HEK293T (cell line): Measurements from ENCODE around the gene CLK3.

Experiments used
- CTCF ChIA-PET: fragments of 350-600 bp; formaldehyde crosslinking; extraction: SDS; loops from one replicate; lab custom pipeline; 2021; ENCODE audit warnings: antibody characterized with exemption, inconsistent platforms; lab: Yijun Ruan, JAX
- POLR2A ChIA-PET: fragments of 350-600 bp; formaldehyde crosslinking; extraction: SDS; loops from one replicate; lab custom pipeline; 2020; ENCODE audit warnings: antibody characterized with exemption, inconsistent platforms; lab: Yijun Ruan, JAX
- DNase-seq: peaks from one replicate; pipeline ENCODE4 v3.0.0; 2012; ENCODE audit warnings: mixed read lengths; ENCODE audit errors: extremely low spot score
- ARNT ChIP-seq: fragments of 450-650 bp; IDR thresholded peaks from 2 replicates; pipeline ENCODE4 v1.6.1; 2017; ENCODE audit warnings: mild to moderate bottlenecking
- BHLHE40 ChIP-seq: fragments of 450-650 bp; IDR thresholded peaks from 2 replicates; pipeline ENCODE4 v1.6.1; 2016; ENCODE audit warnings: mild to moderate bottlenecking, moderate library complexity, borderline replicate concordance
- CTBP1 ChIP-seq: fragments of 450-650 bp; IDR thresholded peaks from 2 replicates; pipeline ENCODE4 v1.6.1; 2016; ENCODE audit warnings: borderline replicate concordance
- ELF4 ChIP-seq: fragments of 450-650 bp; IDR thresholded peaks from 2 replicates; pipeline ENCODE4 v1.6.1; 2017; ENCODE audit warnings: antibody characterized with exemption
- FOXA1 ChIP-seq: fragments of 450-650 bp; IDR thresholded peaks from 2 replicates; pipeline ENCODE4 v1.6.1; 2016; ENCODE audit warnings: mild to moderate bottlenecking
- FOXK2 ChIP-seq: fragments of 450-650 bp; IDR thresholded peaks from 2 replicates; pipeline ENCODE4 v1.6.1; 2016; ENCODE audit warnings: mild to moderate bottlenecking
- FOXM1 ChIP-seq: fragments of 450-650 bp; IDR thresholded peaks from 2 replicates; pipeline ENCODE4 v1.6.1; 2017; ENCODE audit warnings: mild to moderate bottlenecking, borderline replicate concordance
- HDGF ChIP-seq: fragments of 450-650 bp; IDR thresholded peaks from 2 replicates; pipeline ENCODE4 v1.6.1; 2017; ENCODE audit warnings: antibody characterized with exemption, borderline replicate concordance
- L3MBTL2 ChIP-seq: fragments of 450-650 bp; conservative IDR thresholded peaks from 2 replicates; pipeline ENCODE4 v1.6.1; 2016; ENCODE audit warnings: mild to moderate bottlenecking
- LEF1 ChIP-seq: fragments of 450-650 bp; IDR thresholded peaks from 2 replicates; pipeline ENCODE4 v1.6.1; 2017; ENCODE audit warnings: mild to moderate bottlenecking, borderline replicate concordance
- NFRKB ChIP-seq: fragments of 450-650 bp; IDR thresholded peaks from 2 replicates; pipeline ENCODE4 v1.6.1; 2016; ENCODE audit warnings: mild to moderate bottlenecking, moderate library complexity
- PKNOX1 ChIP-seq: fragments of 450-650 bp; IDR thresholded peaks from 2 replicates; pipeline ENCODE4 v1.6.1; 2016
- SP1 ChIP-seq: fragments of 450-650 bp; IDR thresholded peaks from 2 replicates; pipeline ENCODE4 v1.6.1; 2017
- SUZ12 ChIP-seq: fragments of 450-650 bp; IDR thresholded peaks from 2 replicates; pipeline ENCODE4 v1.6.1; 2016; ENCODE audit warnings: mild to moderate bottlenecking
- TARDBP ChIP-seq: fragments of 450-650 bp; IDR thresholded peaks from 2 replicates; pipeline ENCODE4 v1.6.1; 2016
- ZNF384 ChIP-seq: fragments of 450-650 bp; IDR thresholded peaks from 2 replicates; pipeline ENCODE4 v1.6.1; 2016

The CLK3 gene

GRCh38 chr15:74611341-74611740, 4.3 kb upstream of the CLK3 start:
- DNase-seq: no peak
- ChIA-PET POLR2A (interaction anchor here (1.2 to 2.2 kb wide), 4 partner anchors 10 to 150 kb away, joined by 3 to 6 read pairs (median 4); partner anchors contain the start of genes ARID3B and UBL7), CTCF (interaction anchor here (0.6 to 1.4 kb wide), 2 partner anchors 10 to 357 kb away, joined by 3 read pairs; no protein-coding TSS in a partner anchor)
- TF ChIP-seq PKNOX1 (no peak), HDGF (no peak), NFRKB (no peak), BHLHE40 (no peak), FOXA1 (no peak), SP1 (no peak), ELF4 (no peak), LEF1 (no peak), TARDBP (no peak), FOXK2 (no peak), L3MBTL2 (no peak), FOXM1 (no peak), ARNT (no peak), SUZ12 (no peak), ZNF384 (no peak)

- ChIA-PET CTCF (interaction anchor here (0.6 to 1.4 kb wide), 3 partner anchors 9 to 356 kb away, joined by 3 read pairs; no protein-coding TSS in a partner anchor), POLR2A (interaction anchor here (0.7 to 4.4 kb wide), 7 partner anchors 9 to 151 kb away, joined by 3 to 26 read pairs (median 6); partner anchors contain the start of genes ARID3B and UBL7)
- TF ChIP-seq FOXA1 (no peak), PKNOX1 (no peak), CTBP1 (no peak), SP1 (no peak), L3MBTL2 (no peak), TARDBP (no peak), HDGF (no peak), LEF1 (no peak), ZNF384 (no peak), ARNT (no peak)
- no peak for DNase-seq
Measured at GRCh38 chr15:74611834-74612233, 3.8 kb upstream of the CLK3 start.

GRCh38 chr15:74612677-74613076, 3.0 kb upstream of the CLK3 start:
- no peak for DNase-seq
- ChIA-PET CTCF (interaction anchor here (0.9 to 1.2 kb wide), 2 partner anchors 9 kb away, joined by 3 read pairs; no protein-coding TSS in a partner anchor), POLR2A (interaction anchor here (0.7 to 7.6 kb wide), 7 partner anchors 9 to 203 kb away, joined by 3 to 70 read pairs (median 6); partner anchors contain the start of gene ARID3B)
- TF ChIP-seq SUZ12: no peak
- TF ChIP-seq ZNF384: no peak

- POLR2A ChIA-PET: interaction anchor here (0.6 to 7.6 kb wide), 9 partner anchors 10 to 246 kb away, joined by 3 to 70 read pairs (median 5); partner anchors contain the start of genes ARID3B, CYP11A1 and UBL7
- TF ChIP-seq PKNOX1 (no peak), NFRKB (no peak), BHLHE40 (no peak), LEF1 (no peak)
Measured at GRCh38 chr15:74613089-74613952, 2.3 kb upstream of the CLK3 start.

GRCh38 chr15:74613953-74614743, 1.5 kb upstream of the CLK3 start:
- ChIA-PET CTCF (interaction anchor here (1.0 to 1.4 kb wide), 4 partner anchors 113 to 240 kb away, joined by 3 to 5 read pairs (median 4); no protein-coding TSS in a partner anchor), POLR2A (interaction anchor here (0.6 to 7.6 kb wide), 14 partner anchors 11 to 247 kb away, joined by 3 to 70 read pairs (median 4); partner anchors contain the start of genes ARID3B, CYP11A1 and UBL7)
- no peak for DNase-seq
- TF ChIP-seq SUZ12 (no peak), FOXM1 (0 out of 2 replicates have a peak, but pooled peaks have one; percentile 51)

More at GRCh38 chr15:74613089-74613952, 2.3 kb upstream of the CLK3 start:
- no peak for DNase-seq
- CTCF ChIA-PET: interaction anchor here (0.6 to 1.4 kb wide), 6 partner anchors 8 to 240 kb away, joined by 3 to 5 read pairs (median 4); no protein-coding TSS in a partner anchor
